Activated effector memory CD4-positive, alpha-beta T cell treated with Interleukin-2 at 50 U/mL for 16 hours (primary cell): ENCODE results near the gene RAB3D.
"Not testable (repeated sequence)": the region's sequence is repeated elsewhere in the genome, so short reads cannot be mapped to it uniquely, and the experiment has no call there.

Experiments used
- DNase-seq: peaks from one replicate; pipeline ENCODE4 v3.0.0-alpha.2; 2020

RAB3D gene

DNA sequence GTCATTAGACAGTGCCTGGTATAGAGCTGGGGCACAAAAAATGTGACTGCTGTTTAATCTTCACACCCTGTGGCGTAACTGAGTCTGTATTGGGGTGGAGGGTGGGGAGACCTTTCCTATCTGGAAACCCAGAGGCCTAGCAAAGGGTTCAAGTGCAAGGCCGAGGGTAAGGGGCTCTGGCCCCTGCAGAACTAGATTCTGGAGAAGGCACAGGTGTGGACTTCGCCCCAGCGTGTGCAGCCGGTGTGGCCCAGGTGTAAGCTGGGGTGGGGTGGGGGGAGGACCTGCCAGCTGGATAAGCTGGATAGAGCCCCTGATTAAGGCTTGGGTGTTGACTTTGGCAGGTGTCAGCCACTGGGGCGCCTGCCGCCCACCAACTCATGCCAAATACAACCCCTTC, 1.3 kb downstream of the RAB3D start:
- DNase-seq = no peak

GRCh38 chr19:11337080-11337479, 2.4 kb downstream of the RAB3D start:
- no peak for DNase-seq

DNA sequence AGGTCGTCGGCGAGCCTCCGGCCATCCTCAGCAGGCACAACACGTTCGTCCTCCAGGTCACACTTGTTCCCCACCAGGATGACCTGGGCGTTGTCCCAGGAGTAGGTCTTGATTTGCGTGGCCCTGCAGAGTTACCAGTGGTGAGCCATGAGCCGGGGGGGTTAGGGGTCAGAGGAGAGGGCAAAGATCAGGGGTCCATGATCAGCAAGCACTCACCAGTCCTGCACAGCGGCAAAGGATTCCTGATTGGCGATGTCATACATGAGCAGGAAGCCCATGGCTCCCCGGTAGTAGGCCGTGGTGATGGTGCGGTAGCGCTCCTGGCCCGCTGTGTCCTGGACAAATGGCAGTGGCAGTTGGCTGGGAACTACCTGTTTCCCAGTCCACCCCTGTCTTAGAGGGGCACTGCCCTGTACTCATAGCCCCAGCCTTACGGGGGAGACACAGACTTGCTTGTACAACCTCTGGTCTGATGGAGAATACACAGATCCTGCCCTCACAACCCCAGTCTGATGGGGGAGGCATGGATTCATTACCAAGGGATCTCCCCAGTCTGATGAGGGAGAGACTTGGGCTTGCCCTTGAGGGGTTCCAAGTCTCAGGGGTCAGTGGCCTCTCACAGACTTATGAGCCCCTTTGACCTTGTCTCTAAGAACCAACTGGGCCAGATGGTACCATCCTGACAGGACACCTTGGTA, 3.9 kb downstream of the RAB3D start:
- DNase-seq = no peak

DNA sequence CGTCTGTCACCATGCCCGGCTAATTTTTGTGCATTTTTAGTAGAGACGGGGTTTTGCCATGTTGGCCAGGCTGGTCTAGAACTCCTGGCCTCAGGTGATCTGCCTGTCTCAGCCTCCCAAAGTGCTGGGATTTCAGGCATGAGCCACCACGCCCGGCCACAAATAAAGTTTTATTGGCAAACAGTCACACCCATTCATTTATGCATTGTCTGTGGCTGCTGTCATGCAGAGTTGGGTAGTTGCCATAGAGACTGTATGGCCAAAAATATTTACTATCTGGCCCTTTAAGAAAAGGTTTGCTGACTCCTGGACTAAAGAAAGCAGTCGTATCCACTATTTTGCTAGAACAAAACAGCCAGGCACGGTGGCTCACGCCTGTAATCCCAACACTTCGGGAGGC, 5.6 kb downstream of the RAB3D start:
- not testable (repeated sequence) for DNase-seq

DNA sequence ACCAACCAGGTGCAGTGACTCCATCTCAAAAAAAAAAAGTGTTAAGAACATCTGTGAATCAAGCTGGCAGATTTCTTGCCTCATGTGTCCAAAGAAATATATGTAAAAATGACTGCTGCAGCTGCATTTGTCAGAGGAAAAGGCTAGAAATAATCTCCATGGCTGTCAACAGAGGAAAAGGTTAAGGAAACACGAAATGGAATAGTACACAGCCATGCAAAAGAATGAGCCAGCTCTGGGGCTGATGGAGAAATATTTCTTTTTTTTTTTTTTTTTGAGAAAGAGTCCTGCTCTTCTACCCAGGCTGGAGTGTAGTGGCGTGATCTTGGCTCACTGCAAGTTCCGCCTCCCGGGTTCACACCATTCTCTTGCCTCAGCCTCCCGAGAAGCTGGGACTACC, 6.6 kb downstream of the RAB3D start:
- DNase-seq = no peak

DNA sequence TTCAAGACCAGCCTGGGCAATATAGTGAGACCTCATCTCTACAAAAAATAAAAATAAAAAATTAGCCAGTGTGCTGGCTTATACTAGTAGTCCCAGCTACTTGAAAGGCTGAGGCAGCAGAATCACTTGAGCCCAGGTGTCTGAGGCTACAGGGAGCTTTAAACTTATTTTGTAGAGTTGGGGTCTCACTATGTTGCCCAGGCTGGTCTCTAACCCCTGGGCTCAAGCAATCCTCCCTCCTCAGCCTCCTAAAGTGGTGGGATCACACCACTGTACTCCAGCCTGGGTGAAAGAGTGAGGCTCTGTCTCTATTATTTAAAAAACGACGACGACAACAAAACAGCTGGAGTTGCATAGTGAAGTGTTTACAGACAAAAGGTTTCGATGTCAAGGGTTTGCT, 8.0 kb downstream of the RAB3D start:
- no peak for DNase-seq

GRCh38 chr19:11330127-11330526, 9.3 kb downstream of the RAB3D start:
- no peak for DNase-seq

- no peak for DNase-seq
Measured at GRCh38 chr19:11325544-11325943, 13.9 kb downstream of the RAB3D start.

GRCh38 chr19:11324748-11325389, 14.6 kb downstream of the RAB3D start:
- DNase-seq = no peak

DNA sequence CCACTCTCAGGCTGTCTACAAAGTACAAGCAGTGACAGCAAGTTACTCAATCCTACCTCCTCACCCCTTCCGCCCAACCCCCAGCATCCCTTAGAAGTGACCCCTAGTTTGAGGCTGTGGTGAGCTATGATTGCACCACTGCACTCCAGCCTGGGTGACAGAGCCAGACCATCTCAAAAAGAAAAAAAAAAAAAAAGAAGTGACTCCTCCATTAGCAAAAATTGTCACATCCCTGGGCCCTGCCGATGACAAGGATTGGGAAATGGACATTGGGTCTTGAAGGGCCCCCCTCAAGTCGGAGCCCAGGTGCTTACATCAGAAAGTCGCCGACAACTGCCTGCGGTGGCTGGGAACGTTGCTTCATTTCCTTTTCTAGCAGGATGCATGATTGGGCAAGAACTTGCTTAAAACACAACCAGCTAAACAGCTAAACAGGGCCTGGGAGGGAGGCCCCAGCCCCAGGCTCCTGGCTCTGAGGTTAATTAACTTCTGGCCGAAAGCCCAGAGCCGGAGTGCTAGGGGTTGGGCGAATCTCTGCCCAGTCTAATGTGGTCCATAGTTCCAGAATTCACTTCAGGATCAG, 15.3 kb downstream of the RAB3D start:
- DNase-seq = peak; percentile 5

DNA sequence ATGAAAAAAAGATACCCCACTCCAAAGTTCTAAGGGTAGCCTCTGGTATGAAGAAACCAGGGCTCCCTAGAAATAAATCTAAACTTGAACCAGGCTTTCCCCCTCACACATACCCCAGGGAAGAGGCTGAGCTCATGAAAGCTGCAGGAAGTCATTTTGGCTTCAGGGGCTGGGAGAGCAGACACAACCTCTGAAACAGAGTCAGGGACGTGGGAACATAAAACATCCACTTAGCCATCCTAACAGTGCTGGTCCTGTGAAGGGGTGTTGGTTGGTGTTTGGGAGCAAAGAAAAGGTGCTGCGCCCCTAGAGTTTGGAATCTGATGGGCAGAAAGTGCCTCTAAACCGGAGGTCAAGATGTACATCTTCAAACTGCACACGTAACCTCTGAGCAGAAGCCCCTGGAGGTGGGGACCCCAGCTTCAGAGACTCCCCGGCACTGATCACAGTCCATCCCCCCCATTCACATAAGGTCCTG, 15.8 kb downstream of the RAB3D start:
- DNase-seq = no peak

- DNase-seq = no peak
Measured at GRCh38 chr19:11322269-11323024, 17.0 kb downstream of the RAB3D start.

DNA sequence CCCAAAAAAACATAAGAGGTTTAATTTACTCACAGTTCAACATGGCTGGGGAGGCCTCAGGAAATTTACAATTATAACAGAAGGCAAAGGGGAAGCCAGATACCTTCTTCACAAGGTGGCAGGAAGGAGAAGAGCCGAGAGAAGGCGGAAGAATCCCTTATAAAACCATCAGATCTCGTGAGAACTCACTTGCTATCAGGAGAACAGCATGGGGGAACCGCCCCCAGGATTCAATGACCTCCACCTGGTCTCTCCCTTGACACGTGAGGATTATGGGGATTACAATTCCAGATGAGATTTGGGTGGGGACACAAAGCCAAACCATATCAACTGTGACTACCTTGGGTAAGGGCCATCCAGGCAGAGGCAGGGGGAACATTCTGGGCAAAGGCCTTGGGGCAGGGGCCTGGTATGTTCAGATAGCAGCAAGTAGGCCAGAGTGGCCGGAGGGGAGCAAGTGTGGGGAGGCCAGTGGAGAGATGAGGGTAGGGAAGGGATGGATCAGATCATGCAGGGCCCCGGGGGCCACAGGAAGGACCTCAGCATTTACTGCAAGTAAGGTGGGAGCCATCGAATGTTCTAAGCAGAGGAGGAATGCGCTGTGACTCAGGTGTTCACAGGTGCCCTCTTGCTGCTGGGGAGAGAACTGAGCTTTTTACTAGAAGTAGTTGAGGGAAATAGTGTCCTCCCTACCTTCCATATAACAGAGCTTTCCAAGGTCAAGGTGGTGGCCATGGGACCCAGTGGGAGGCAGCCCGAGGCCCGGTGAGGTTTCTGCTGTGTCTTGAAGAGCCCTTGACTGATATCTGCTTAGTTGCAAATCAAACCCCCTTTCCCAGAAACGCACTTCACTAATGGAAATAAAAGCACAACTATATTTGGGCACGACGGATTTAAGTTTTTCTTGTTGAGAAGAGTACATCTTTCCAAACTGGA, 18.0 kb downstream of the RAB3D start:
- DNase-seq = no peak

DNA sequence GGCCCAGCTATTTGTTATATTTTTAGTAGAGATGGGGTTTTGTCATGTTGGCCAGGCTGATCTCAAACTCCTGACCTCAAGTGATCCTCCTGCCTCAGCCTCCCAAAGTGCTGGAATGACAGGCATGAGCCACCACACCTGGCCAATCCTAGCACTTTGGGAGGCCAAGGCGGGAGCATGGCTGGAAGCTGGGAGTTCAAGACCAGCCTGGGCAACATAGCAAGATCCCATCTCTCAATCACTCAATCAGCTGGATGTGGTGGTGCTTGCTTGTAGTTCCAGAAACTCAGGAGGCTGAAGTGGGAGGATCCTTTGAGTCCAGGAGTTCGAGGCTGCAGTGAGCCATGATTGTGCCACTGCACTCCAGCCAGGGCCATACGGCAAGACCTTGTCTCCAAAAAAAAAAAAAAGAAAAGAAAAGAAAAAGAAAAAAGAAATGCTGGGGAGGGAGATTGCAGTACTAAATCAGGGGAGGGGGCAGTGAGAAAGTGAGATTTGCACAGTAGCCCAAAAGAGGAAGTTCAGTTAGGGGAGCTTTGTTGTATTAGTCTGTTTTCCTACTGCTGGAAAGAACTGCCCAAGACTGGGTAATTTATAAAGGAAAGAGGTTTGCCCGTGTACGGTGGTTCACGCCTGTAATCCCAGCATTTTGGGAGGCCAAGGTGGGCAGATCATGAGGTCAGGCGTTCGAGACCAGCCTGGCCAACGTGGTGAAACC, 19.0 kb downstream of the RAB3D start:
- not testable (repeated sequence) for DNase-seq

DNA sequence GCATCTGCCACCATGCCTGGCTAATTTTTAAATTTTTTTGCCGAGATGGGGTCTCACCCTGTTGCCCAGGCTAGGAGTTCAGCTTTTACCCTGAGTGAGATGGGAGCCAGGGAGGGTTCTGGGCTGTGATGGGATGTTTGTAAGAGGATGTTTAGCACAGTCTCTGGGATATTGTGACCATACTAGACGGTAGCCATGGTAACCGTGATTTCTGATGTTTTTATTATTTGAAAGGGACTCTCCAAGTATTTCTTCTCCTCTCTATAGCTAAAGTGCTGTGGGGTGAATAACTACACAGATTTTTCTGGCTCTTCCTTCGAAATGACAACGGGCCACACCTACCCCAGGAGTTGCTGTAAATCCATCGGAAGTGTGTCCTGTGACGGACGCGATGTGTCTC, 33.1 kb downstream of the RAB3D start:
- no peak for DNase-seq

DNA sequence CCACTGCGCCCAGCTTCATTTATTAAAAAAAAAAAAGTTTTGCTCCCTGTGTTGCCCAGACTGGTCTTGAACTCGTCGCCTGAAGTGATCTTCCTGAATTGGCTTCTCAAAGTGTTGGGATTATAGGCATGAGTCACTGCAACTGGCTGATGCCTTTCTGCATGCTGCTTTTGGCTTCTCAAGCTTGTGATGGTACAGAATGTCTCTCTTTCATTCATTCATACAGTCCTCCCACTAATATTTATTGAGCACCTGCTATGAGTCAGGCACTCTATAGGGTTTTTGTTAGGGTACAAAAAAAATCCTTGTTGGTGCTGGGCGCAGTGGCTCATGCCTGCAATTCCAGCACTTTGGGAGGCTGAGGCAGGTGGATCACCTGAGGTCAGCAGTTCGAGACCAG, 34.5 kb downstream of the RAB3D start:
- no peak for DNase-seq

- no peak for DNase-seq
Measured at GRCh38 chr19:11300811-11301120, 38.7 kb downstream of the RAB3D start.

DNA sequence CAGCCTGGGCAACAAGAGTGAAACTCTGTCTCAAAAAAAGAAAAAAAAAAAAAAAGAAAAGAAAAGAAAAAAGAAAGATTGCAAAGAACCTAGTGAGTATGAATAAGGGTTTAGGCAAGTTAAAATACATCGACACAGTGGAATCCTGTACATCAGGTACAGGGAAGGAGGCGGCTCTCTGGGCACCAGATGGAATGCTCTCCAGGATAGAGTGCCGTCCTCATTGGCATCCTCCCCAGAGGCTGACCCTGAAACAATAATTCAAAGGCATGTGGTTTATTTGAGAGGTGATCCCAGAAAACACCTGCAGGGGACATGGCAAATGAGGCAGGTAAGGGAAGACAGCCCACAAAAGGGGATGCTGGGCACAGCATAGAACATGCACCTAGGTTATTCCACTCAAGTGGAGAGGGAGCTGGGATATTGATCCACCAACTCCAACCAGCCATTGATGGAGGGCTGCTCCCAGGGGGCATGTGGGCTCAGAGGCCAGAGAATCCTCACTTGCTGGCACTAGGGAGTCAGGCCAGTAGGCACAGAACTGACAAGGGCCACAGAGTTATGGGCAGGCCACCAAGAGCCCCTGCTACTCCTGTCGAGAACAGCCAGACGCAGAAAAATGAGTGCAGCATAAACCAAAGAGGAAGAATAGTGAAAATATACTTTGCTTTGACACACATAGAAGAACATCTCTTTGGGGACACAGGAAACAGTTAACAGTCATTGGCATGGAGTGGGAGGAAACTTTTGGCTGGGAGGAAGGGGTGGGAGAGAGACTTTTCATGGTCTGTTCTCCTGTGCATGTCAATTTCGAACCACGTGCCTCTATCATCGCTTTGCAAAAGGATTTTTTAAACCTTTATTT, 39.3 kb downstream of the RAB3D start:
- DNase-seq = no peak

DNA sequence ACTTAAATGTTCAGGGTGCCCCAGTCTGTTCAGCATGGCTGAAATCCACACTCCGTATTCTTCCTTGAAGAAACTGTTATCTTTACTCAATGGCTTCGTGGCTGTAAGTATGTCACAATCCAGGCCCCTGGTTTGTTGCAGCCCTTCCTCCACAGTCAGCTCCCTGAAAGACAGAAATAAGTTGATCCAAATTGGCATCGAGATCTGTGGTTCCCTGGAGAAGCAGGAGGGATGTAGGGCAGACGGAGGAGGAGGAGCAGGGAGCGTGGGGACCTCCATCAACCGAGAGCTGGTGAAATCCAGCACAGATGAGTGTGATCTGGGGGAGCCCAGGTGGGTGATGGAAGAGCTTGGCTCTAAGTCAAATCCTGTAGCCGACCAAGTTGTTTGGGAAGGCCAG, 43.2 kb downstream of the RAB3D start:
- no peak for DNase-seq

DNA sequence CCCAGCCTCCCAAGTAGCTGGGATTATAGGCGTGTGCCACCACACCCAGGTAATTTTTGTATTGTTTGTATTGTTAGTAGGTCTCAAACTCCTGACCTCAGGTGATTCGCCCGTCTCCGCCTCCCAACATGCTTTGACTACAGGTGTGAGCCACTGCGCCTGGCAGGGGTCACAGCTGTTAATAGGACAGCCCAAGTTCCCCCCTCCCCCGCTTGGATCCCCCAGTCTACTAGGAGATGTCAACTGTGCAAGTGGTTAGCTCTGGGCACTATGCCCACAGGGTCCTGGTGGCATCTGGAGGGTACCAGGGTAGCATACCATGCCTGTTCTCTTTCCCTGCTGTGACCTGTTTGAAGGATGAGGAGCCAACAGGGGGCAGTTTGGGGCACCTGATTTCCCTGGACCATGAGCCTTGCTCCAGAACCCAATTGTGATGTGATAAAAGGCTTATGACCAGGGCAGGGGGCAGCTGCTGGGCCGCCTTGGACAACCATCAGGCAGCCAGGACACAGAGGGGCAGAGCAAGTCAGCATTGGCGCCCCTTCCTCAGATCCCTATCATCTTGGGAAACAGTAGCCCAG, 43.7 kb downstream of the RAB3D start, which contains the start of gene TSPAN16:
TSS of gene TSPAN16 (plus strand) at position 496 of the 581 bp plus-strand sequence. CDS start 138 bp downstream, outside the sequence.
- no peak for DNase-seq
